ENCODE data around the gene PXN.
"Not testable (repeated sequence)": the region's sequence is repeated elsewhere in the genome, so short reads cannot be mapped to it uniquely, and the experiment has no call there.

Gene PXN

GRCh38 chr12:120239776-120240494 is 25.6 kb downstream of the PXN start:
- no peak for DNase-seq

DNA sequence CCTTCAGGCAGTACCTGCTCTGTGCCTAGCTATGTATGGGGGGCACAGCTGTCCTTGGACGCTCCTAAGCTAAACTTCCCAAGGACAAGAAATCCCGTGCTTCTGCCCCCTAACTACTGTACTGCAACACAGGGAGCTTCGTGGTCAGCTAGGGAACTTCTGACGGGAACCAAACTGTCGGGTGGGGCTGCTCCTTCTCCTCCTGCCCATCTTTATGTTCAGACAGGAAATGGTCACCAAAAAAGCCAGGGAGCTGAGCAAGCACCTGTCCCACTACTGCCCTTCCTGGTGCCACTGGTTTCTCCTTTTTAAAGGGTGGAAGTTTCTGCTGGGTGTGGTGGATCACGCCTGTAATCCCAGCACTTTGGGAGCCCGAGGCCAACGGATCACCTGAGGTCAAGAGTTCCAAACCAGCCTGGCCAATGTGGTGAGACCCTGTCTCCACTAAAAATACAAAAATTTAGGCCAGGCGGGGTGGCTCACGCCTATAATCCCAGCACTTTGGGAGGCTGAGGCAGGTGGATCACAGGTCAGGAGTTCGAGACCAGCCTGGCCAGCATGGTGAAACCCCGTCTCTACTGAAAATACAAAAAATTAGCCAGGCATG is 26.6 kb downstream of the PXN start:
- no peak for DNase-seq

GRCh38 chr12:120238217-120238616 is 27.3 kb downstream of the PXN start:
- DNase-seq: no peak

DNA sequence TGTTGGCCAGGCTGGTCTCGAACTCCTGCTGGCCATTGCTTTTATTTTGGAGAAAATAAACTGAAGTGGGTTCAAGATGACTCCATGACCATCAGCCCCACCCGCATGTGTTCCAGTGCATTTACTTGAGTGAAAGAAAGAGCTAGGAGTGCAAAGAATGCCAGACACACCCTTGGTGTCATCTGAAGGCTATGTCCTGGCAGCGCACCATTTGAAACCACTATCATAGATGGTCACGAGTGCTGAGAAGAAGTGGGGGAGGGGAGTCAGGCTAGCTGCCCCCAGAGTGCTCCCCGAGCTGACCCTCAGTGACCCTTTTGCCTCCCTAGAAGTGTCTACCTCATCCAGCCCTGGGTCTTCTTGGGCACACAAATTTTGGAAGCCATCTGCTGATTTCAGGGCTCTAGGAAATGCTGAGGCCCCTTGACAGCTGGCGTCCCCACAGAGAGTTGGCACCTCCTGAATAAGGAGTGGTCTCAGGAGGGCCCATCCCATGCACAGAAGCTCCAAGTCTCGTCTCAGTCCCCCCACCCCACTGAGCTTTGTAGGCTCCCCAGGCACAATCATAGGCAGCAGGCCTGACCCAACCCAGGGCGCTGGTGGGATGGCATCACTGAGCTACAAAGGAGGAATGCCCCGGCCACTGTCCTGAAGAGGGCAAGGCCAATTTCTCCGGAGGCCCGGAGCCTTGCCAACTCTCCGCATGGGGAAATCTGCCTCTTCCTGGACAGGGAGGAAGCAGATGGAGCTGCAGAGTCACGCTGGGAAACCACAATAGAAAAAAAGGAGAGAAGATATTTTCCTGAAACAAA is 28.0 kb downstream of the PXN start:
- DNase-seq: no peak

DNA sequence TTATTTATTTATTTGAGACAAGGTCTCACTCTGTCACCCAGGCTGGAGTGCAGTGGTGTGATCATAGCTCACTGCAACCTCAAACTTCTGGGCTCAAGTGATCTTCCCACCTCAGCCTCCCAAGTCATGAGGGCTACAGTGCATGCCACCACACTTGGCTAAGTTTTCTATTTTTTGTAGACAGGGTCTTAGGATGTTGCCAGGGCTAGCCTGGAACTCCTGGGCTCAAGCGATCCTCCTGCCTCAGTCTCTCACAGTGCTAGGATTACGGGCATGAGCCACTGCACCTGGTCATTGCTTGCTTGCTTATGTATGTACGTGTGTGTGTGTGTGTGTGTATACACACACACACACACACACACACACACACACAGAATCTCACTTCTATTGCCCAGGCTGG is 28.7 kb downstream of the PXN start:
- DNase-seq: not testable (repeated sequence)

DNA sequence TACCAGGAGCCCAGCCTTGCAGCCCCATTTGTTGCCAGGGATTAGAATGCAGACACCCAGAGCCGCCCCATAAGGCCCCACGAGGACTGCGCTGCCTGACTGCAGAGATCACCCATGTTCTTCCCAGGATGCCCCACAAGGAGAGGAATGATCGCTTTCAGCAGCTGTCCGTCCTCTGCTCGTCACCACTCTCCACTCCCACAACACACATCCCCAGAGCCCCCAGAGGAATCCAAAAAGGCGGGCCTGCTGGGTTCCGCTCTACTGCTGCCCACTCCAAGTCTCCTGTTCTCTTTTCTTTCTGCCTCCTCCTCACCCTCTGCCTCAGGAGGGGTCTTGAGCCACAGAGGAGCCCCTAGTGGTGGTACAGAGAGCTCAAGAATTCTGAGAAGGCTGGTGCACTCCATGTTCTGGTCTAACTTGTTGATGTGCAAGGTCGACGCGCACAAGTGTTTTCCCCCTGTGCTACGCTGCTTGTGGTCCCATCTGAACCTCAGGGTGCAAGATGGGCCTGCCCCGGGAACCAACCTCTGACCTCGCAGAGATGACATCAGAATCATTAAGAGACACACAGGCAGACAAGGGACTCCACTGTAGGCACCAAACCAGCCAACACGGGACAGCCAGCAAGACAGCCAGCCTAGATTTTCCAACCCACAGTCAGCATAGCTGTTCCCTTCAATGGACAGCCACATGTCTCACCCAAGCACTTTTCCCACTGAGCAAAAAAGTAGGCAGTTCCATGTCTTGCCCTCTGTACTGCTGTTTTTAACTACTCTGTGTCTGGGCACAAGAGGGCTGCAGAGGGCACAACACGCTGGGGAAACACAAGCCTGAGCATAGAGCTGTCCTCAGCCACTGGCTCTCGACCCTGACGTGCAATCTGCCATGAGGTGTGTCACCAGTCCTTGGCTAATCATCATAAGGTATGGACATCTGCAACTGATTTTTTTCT is 29.9 kb downstream of the PXN start:
- DNase-seq: no peak

- DNase-seq: no peak
Measured at GRCh38 chr12:120234643-120235368, 30.7 kb downstream of the PXN start.

GRCh38 chr12:120231316-120232011 is 34.1 kb downstream of the PXN start:
- peak; percentile 90 for DNase-seq

- DNase-seq: no peak
Measured at GRCh38 chr12:120230974-120231315, 34.6 kb downstream of the PXN start.

- no peak for DNase-seq
Measured at GRCh38 chr12:120230326-120230973, 35.1 kb downstream of the PXN start.

DNA sequence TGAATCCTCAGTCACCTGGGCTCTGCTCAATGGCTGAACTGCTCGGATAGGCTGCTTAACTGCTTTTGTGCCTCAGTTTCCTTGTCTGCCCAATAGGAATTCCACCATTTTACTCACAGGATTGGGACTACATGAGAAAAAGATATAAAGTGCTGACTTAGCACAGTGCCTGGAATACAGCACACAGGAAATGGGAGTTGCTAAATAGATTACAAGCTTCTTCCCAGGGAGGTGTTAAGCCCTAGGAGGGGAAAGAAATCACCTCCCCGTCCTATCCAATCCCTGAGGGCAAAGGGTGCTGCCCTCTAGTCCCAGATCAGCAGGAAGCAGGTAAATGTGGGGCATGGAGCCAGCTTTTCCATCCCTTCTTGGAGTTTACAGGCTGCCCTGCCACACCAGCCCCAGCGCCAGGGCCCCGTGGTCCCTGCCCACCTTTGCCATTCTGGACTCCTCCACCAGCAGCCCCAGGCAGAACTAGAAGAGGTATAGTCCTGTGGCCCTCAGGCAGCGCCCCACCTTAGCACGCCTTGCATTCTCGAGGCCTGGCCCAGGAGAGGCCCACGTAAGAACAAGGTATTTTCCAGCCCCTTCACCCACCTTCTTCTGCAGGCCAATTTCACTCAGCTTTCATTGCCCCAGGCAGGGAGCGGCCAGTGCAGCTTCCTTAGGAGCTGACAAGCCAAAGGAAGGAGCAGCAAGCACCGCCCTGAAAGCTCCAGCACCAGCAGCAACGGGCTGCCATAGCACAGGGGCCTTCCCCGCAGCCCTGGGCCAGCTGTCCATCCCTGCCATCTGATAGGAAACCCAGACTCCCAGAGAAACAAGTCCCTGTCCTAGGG is 35.8 kb downstream of the PXN start:
- no peak for DNase-seq

DNA sequence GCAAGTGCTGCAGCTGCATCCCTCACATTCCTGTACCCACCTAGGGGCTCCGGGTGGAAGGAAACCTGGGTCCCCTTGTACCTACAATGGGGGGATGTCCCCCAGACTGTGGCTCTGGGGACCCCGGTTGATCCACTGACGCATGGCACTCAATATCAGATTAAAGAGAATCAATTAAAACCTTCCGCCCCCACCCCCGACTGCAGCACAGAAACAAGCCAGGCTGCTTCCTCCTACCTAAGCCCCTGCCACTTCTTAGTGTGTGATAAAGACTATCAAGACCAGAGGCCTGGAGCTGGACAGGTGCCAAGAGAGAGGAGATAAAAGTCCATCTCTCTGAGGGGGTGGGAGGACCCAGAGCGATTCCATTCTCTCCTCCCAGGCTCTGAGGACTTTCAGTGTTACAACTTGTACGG is 36.5 kb downstream of the PXN start:
- no peak for DNase-seq

- peak; percentile 94 for DNase-seq
Measured at GRCh38 chr12:120228291-120229070, 37.0 kb downstream of the PXN start.

DNA sequence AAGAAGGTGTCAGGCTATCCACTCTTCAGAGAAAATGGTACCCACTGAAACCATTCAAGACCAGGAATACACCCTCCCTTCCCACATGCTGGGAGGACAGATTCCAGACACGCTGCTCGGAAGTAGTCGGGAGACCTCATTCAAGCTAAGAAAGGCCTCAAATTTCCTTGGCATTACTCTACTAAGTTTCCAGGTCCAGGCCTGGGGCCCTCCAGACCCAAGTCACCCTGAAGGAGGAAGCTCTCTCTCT is 37.6 kb downstream of the PXN start:
- no peak for DNase-seq

DNA sequence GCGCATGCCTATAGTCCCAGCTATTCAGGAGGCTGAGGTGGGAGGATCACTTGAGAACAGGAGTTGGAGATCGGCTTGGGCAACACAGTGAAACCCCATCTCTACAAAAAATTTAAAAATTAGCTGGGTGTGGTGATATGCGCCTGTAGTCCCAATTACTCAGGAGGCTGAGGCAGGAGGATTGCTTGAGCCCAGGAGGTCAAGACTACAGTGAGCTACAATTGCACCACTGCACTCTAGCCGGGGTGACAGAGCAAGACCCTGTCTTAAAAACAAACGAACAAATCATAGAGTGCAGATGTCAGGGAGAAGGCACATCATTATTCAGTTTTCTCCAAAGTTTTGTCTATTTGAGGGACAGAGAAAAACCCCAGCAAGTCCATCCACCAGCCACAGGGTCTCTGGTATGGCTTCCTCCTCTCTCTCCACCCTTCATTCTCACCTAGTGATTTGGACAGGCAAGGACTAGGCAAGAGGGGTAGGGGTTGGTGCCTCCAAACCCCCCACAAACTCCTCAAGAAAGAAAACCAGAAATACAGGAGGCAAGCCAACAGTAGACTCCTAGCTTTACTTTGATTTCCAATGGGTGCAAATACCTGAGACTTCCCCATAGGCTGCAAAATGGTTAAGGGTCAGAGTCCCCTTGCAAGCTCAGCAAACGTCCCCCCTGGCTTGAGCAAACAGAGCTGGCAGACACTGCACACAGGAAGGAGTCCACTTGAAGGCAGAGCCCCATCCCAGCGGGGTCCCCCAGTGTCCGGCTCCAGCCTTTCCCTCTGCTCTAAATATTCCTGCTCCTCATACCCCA is 38.1 kb downstream of the PXN start:
- DNase-seq: no peak

DNA sequence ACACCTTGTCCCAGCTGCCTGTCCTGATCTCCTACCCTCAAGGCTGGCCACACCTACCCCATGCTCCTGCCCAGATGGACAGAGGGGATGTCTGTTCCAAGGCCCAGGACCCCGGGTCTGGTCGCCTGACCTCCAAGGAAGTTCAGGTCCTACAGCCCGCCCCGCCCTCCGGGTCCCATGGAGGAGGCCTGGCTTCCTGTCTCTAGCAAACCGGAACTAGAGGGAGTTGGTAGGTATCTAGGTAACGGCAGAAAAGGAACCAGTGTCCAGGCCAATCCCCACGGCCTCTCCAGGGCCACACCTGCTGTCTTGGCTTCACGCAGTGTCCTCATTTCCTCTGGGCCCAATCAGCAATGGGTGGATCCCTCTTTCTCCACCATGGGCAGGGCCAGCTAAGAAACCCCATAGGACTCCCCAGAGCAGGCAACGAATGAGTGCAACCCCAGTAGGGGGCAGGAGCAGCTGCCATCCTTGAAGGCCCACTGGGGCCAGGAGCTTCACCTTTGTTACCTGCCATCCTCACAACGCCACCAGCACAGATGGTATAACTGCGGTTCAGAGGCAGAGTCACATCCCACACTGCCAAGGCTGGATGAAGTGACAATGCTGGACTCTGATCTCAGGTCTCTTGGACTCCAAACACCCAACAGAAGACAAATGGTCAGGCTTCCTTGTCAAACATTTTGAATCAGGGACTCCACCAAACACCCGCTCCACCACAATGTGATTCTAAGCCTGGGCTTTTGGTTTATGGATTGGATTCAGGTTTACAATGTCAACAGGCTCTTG is 39.5 kb downstream of the PXN start:
- peak; percentile 44 for DNase-seq

- no peak for DNase-seq
Measured at GRCh38 chr12:120225200-120225558, 40.4 kb downstream of the PXN start.

Data from stimulated activated CD4-positive, alpha-beta T cell treated with anti-CD3 and anti-CD28 coated beads, Interleukin-15, amount 100 ng/mL, for 24 hours (primary cell).